ENCODE data around the gene RNPEP. TPM values are rescaled to one million over a fixed set of nuclear protein-coding genes. Genes with fewer than 3 reads are reported as not detected.
A peak's percentile ranks its signal among the peaks of the same experiment; 100 is the strongest.
"Not testable (repeated sequence)": the region's sequence is repeated elsewhere in the genome, so short reads cannot be mapped to it uniquely, and the experiment has no call there.

Gene RNPEP
- total RNA-seq, 1 donor from 2014 or later = 51.4 TPM

DNA sequence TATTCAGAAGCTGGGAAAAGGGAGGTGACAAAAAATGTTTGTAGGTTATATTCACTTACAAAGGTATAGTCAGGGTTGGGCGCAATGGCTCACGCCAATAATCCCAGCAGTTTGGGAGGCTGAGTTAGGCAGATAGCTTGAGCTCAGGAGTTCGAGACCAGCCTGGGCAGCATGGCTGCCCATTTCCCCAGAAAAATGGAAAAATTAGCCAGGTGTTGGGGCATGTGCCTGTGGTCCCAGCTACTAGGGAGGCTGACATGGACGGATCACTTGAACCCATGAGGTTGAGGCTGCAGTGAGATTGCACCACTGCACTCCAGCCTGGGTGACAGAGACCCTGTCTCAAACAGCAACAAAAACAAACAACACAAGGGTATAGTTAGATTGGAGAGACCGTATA, 24.1 kb upstream of the RNPEP start:
- Mint-ChIP-seq H3K4me3 (ENCODE audit: unreplicated experiment) (no peak overlapping the region), H3K4me1 (ENCODE audit: unreplicated experiment) (peaks cover 20% of the 10 kb centered on the region), H3K27me3 (ENCODE audit: unreplicated experiment) (no peaks in the 10 kb centered on the region), H3K36me3 (ENCODE audit: unreplicated experiment) (peaks cover 21% of the 10 kb centered on the region), H3K27ac (ENCODE audit: unreplicated experiment) (no peak overlapping the region), H3K9me3 (ENCODE audit: unreplicated experiment) (no peaks in the 10 kb centered on the region)
- TF ChIP-seq, protein P1, sequence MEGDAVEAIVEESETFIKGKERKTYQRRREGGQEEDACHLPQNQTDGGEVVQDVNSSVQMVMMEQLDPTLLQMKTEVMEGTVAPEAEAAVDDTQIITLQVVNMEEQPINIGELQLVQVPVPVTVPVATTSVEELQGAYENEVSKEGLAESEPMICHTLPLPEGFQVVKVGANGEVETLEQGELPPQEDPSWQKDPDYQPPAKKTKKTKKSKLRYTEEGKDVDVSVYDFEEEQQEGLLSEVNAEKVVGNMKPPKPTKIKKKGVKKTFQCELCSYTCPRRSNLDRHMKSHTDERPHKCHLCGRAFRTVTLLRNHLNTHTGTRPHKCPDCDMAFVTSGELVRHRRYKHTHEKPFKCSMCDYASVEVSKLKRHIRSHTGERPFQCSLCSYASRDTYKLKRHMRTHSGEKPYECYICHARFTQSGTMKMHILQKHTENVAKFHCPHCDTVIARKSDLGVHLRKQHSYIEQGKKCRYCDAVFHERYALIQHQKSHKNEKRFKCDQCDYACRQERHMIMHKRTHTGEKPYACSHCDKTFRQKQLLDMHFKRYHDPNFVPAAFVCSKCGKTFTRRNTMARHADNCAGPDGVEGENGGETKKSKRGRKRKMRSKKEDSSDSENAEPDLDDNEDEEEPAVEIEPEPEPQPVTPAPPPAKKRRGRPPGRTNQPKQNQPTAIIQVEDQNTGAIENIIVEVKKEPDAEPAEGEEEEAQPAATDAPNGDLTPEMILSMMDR (IDR thresholded peaks at IDR 0.05) = no peak
- DNase-seq (ENCODE audit: extremely low spot score, unreplicated experiment) = peak; percentile 74

DNA sequence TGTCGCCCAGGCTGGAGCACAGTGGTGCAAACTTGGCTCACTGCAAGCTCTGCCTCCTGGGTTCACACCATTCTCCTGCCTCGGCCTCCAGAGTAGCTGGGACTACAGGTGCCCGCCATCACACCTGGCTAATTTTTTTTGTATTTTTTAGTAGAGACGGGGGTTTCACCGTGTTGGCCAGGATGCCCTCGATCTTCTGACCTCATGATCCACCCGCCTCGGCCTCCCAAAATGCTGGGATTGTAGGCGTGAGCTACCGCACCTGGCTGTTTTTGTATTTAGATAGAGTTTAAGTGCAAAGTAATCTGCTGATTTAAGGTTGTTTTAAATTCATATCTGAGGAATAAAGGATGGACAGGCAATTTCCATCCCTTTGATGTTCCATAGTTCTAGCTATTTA, 20.1 kb upstream of the RNPEP start:
- H3K4me3 Mint-ChIP-seq (ENCODE audit: unreplicated experiment); H3K4me1 Mint-ChIP-seq (ENCODE audit: unreplicated experiment); H3K9me3 Mint-ChIP-seq (ENCODE audit: unreplicated experiment); H3K27ac Mint-ChIP-seq (ENCODE audit: unreplicated experiment); H3K27me3 Mint-ChIP-seq (ENCODE audit: unreplicated experiment): not testable (repeated sequence)
- peaks cover 35% of the 10 kb centered on the region for H3K36me3 Mint-ChIP-seq (ENCODE audit: unreplicated experiment)
- peak; percentile 23 for DNase-seq (ENCODE audit: extremely low spot score, unreplicated experiment)

DNA sequence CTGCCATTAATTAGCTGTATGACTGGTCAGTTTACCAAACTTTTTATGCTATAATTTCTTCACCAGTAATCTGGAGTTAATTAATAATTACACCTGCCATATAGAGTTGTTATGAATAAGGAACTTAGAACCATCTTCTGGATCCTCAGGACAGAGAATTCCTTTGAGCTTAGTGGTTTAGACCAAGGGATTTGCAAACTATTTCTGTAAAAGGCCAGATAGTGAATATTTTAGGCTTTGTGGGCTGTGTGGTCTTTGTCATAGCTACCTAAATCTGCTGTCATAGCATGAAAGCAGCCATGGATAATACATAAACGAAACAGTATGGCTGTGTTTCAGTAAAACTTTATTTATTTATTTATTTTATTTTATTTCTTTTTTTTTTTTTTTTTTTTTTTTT, 18.2 kb upstream of the RNPEP start:
- H3K27me3 Mint-ChIP-seq (ENCODE audit: unreplicated experiment) = no peaks in the 10 kb centered on the region
- DNase-seq (ENCODE audit: extremely low spot score, unreplicated experiment) = no peak
- TF ChIP-seq, protein P1 (IDR thresholded peaks at IDR 0.05) = no peak
- no peak overlapping the region for H3K4me3 Mint-ChIP-seq (ENCODE audit: unreplicated experiment)
- H3K9me3 Mint-ChIP-seq (ENCODE audit: unreplicated experiment) = no peaks in the 10 kb centered on the region
- peaks cover 30% of the 10 kb centered on the region for H3K36me3 Mint-ChIP-seq (ENCODE audit: unreplicated experiment)
- no peaks in the 10 kb centered on the region for H3K4me1 Mint-ChIP-seq (ENCODE audit: unreplicated experiment)
- no peak overlapping the region for H3K27ac Mint-ChIP-seq (ENCODE audit: unreplicated experiment)

DNA sequence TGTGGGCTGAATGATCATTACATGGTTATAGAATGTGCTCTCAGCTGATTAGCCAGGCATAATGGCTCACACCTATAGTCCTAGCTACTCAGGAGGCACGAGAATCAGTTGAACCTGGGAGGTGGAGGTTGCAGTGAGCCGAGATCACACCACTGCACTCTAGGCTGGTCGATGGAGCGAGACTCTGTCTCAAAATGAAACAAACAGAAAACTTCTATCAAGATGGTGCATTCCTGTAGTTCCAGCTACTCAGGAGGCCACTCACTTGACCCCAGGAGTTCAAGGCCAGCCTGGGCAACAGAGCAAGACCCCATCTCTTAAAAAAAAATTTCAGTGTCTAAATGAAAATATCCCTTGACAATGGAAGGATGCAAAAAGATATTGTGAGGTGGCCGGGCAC, 16.3 kb upstream of the RNPEP start:
- no peaks in the 10 kb centered on the region for H3K9me3 Mint-ChIP-seq (ENCODE audit: unreplicated experiment)
- H3K4me3 Mint-ChIP-seq (ENCODE audit: unreplicated experiment) = no peak overlapping the region
- no peaks in the 10 kb centered on the region for H3K27me3 Mint-ChIP-seq (ENCODE audit: unreplicated experiment)
- peaks cover 33% of the 10 kb centered on the region for H3K36me3 Mint-ChIP-seq (ENCODE audit: unreplicated experiment)
- peak; percentile 23 for DNase-seq (ENCODE audit: extremely low spot score, unreplicated experiment)
- H3K27ac Mint-ChIP-seq (ENCODE audit: unreplicated experiment) = no peak overlapping the region
- H3K4me1 Mint-ChIP-seq (ENCODE audit: unreplicated experiment) = no peaks in the 10 kb centered on the region
- TF ChIP-seq, protein P1 (IDR thresholded peaks at IDR 0.05) = no peak

DNA sequence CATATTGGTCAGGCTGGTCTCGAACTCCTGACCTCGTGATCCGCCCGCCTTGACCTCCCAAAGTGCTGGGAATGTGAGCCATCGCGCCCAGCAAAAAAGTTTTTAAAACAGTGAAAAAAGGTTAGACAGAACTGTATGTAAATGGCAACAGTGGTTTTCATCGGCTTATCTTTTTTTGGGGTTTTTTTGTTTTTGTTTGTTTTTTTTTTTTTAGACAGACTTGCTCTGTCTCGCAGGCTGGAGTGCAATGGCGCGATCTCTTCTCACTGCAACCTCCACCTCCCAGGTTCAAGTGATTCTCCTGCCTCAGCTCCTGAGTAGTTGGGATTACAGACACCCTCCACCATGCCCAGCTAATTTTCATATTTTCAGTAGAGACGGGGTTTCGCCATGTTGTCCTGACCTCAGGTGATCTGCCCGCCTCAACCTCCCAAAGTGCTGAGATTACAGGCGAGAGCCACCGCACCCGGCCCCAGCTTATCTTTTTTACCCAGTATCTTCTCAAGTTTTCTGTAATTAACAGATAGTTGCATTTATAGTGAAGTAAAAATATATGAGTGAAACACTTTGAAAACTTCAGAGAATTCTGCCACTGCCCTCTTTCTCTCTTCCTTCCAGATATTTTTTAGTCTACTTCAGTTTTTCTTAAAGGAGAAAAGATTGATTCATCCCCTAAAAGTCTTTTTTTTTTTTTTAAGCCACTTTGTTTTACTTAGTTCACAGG, 14.1 kb upstream of the RNPEP start:
- TF ChIP-seq, protein P1 (IDR thresholded peaks at IDR 0.05) = no peak
- no peaks in the 10 kb centered on the region for H3K4me1 Mint-ChIP-seq (ENCODE audit: unreplicated experiment)
- peaks cover 26% of the 10 kb centered on the region for H3K36me3 Mint-ChIP-seq (ENCODE audit: unreplicated experiment)
- no peak overlapping the region for H3K4me3 Mint-ChIP-seq (ENCODE audit: unreplicated experiment)
- H3K27ac Mint-ChIP-seq (ENCODE audit: unreplicated experiment) = no peak overlapping the region
- H3K9me3 Mint-ChIP-seq (ENCODE audit: unreplicated experiment) = no peaks in the 10 kb centered on the region
- no peaks in the 10 kb centered on the region for H3K27me3 Mint-ChIP-seq (ENCODE audit: unreplicated experiment)
- no peak for DNase-seq (ENCODE audit: extremely low spot score, unreplicated experiment)
